ENCODE results near the gene IRF7.

GRCh38 chr11:581342-581741, 34.4 kb downstream of the IRF7 start:
- no peak for TF ChIP-seq CTCF (conservative IDR thresholded peaks at IDR 0.05; ENCODE audit: low read depth, low read length)
- no peak for TF ChIP-seq EZH2 (IDR thresholded peaks at IDR 0.05; ENCODE audit: borderline replicate concordance, low read depth, low read length, poor library complexity, severe bottlenecking)

Measured in A673 (cell line).